Measurements from ENCODE around the gene PABPN1L. TPM values are rescaled to one million over a fixed set of nuclear protein-coding genes. Genes with fewer than 3 reads are reported as not detected.

Gene PABPN1L
- total RNA-seq, 3 donors from 2014 or later = not detected

- TF ChIP-seq POLR2AphosphoS5 (IDR thresholded peaks at IDR 0.05) (no peak), CTCF (IDR thresholded peaks at IDR 0.05) (no peak), POLR2A (IDR thresholded peaks at IDR 0.05) (no peak)
- intact Hi-C loops (cut with DNase I; ENCODE audit: low total_unique reads) = no loop called here
- Histone ChIP-seq H3K4me3 (no peak overlapping the region), H3K36me3 (no peaks in the 10 kb centered on the region), H3K27me3 (no peaks in the 10 kb centered on the region), H3K4me1 (no peaks in the 10 kb centered on the region), H3K9me3 (no peaks in the 10 kb centered on the region), H3K27ac (no peak overlapping the region)
- no peak for DNase-seq (ENCODE audit: low spot score in 2 of 2)
Measured at GRCh38 chr16:88830258-88830657, 36.2 kb downstream of the PABPN1L start.

- intact Hi-C loops (cut with DNase I; ENCODE audit: low total_unique reads) = no loop called here
- DNase-seq (ENCODE audit: low spot score in 2 of 2) = no peak
Measured at GRCh38 chr16:88828711-88829110, 37.7 kb downstream of the PABPN1L start.

GRCh38 chr16:88827727-88828126, 38.7 kb downstream of the PABPN1L start:
- no peaks in the 10 kb centered on the region for H3K4me1 ChIP-seq
- intact Hi-C loops (cut with DNase I; ENCODE audit: low total_unique reads) = no loop called here
- no peak overlapping the region for H3K27ac ChIP-seq
- H3K4me3 ChIP-seq = no peak overlapping the region
- H3K27me3 ChIP-seq = no peaks in the 10 kb centered on the region
- no peaks in the 10 kb centered on the region for H3K9me3 ChIP-seq
- TF ChIP-seq POLR2AphosphoS5 (IDR thresholded peaks at IDR 0.05) (no peak), POLR2A (IDR thresholded peaks at IDR 0.05) (no peak), CTCF (IDR thresholded peaks at IDR 0.05) (no peak)
- DNase-seq (ENCODE audit: low spot score in 2 of 2) = no peak
- no peaks in the 10 kb centered on the region for H3K36me3 ChIP-seq

More at GRCh38 chr16:88828711-88829110, 37.7 kb downstream of the PABPN1L start:
- H3K9me3 ChIP-seq = no peaks in the 10 kb centered on the region
- TF ChIP-seq CTCF (IDR thresholded peaks at IDR 0.05) = no peak
- TF ChIP-seq POLR2A (IDR thresholded peaks at IDR 0.05) = no peak
- H3K4me3 ChIP-seq = no peak overlapping the region
- H3K36me3 ChIP-seq = no peaks in the 10 kb centered on the region
- H3K4me1 ChIP-seq = no peaks in the 10 kb centered on the region
- H3K27me3 ChIP-seq = no peaks in the 10 kb centered on the region
- H3K27ac ChIP-seq = no peak overlapping the region

GRCh38 chr16:88826070-88826840, 40.2 kb downstream of the PABPN1L start:
- DNase-seq (ENCODE audit: low spot score in 2 of 2) = no peak

GRCh38 chr16:88825146-88825545, 41.3 kb downstream of the PABPN1L start:
- no peak for TF ChIP-seq CTCF (IDR thresholded peaks at IDR 0.05)
- no peak for TF ChIP-seq POLR2A (IDR thresholded peaks at IDR 0.05)
- no peak for TF ChIP-seq POLR2AphosphoS5 (IDR thresholded peaks at IDR 0.05)
- H3K9me3 ChIP-seq = no peaks in the 10 kb centered on the region
- H3K27me3 ChIP-seq = no peaks in the 10 kb centered on the region
- H3K4me3 ChIP-seq = no peak overlapping the region
- no peak overlapping the region for H3K27ac ChIP-seq
- no peaks in the 10 kb centered on the region for H3K4me1 ChIP-seq
- H3K36me3 ChIP-seq = no peaks in the 10 kb centered on the region
- no peak for DNase-seq (ENCODE audit: low spot score in 2 of 2)
- intact Hi-C loops (cut with DNase I; ENCODE audit: low total_unique reads) = no loop called here

More at GRCh38 chr16:88826070-88826840, 40.2 kb downstream of the PABPN1L start:
- H3K4me3 ChIP-seq = no peak overlapping the region
- no peaks in the 10 kb centered on the region for H3K4me1 ChIP-seq
- intact Hi-C loops (cut with DNase I; ENCODE audit: low total_unique reads) = no loop called here
- H3K9me3 ChIP-seq = no peaks in the 10 kb centered on the region
- H3K36me3 ChIP-seq = no peaks in the 10 kb centered on the region
- TF ChIP-seq POLR2AphosphoS5 (IDR thresholded peaks at IDR 0.05) = no peak
- no peak overlapping the region for H3K27ac ChIP-seq
- H3K27me3 ChIP-seq = no peaks in the 10 kb centered on the region
